Endodermal cell (in vitro differentiated cells): Measurements from ENCODE around the gene PSTPIP1. TPM values are rescaled to one million over a fixed set of nuclear protein-coding genes. Genes with fewer than 3 reads are reported as not detected.

Experiments used
- DNase-seq: peaks from one replicate; pipeline ENCODE4 v3.0.0-alpha.2; 2017
- H3K27ac ChIP-seq: 2 replicates; pipeline ENCODE4 v1.5.1; 2013; ENCODE audit warnings: mild to moderate bottlenecking, low read depth, low read length, moderate library complexity
- H3K27me3 ChIP-seq: 2 replicates; pipeline ENCODE4 v1.6.1; 2013; ENCODE audit warnings: mild to moderate bottlenecking, low read length, moderate library complexity; ENCODE audit not compliant: insufficient read depth, control insufficient read depth, poor library complexity, severe bottlenecking
- H3K36me3 ChIP-seq: 2 replicates; pipeline ENCODE4 v1.7.0; 2013; ENCODE audit warnings: mild to moderate bottlenecking, low read length, moderate library complexity; ENCODE audit not compliant: control insufficient read depth, insufficient read depth
- H3K4me1 ChIP-seq: one replicate; pipeline ENCODE4 v1.7.0; 2013; ENCODE audit warnings: low read length; ENCODE audit not compliant: control insufficient read depth, insufficient read depth
- H3K4me3 ChIP-seq: 2 replicates; pipeline ENCODE4 v1.5.1; 2013; ENCODE audit warnings: mild to moderate bottlenecking, low read length, moderate library complexity
- H3K9ac ChIP-seq: 2 replicates; pipeline ENCODE4 v1.6.1; 2013; ENCODE audit warnings: mild to moderate bottlenecking, low read length, moderate library complexity; ENCODE audit not compliant: poor library complexity, severe bottlenecking; ENCODE audit errors: extremely low read depth
- H3K9me3 ChIP-seq: 2 replicates; pipeline ENCODE4 v1.6.1; 2013; ENCODE audit warnings: mild to moderate bottlenecking, low read length, moderate library complexity; ENCODE audit not compliant: control insufficient read depth
- H3K27ac Mint-ChIP-seq: 2 replicates; pipeline ENCODE4 v1.8.0; 2020; ENCODE audit warnings: mixed read lengths
- H3K27me3 Mint-ChIP-seq: 2 replicates; pipeline ENCODE4 v1.8.0; 2021; ENCODE audit warnings: mild to moderate bottlenecking, mixed read lengths; ENCODE audit not compliant: insufficient read depth
- H3K36me3 Mint-ChIP-seq: 2 replicates; pipeline ENCODE4 v1.8.0; 2020; ENCODE audit warnings: low read depth, mixed read lengths
- H3K4me1 Mint-ChIP-seq: 2 replicates; pipeline ENCODE4 v1.8.0; 2020; ENCODE audit warnings: mixed read lengths
- H3K4me3 Mint-ChIP-seq: 2 replicates; pipeline ENCODE4 v1.8.0; 2020; ENCODE audit warnings: mild to moderate bottlenecking, moderate library complexity, mixed read lengths
- H3K9me3 Mint-ChIP-seq: 2 replicates; pipeline ENCODE4 v1.8.0; 2020; ENCODE audit warnings: mild to moderate bottlenecking, mixed read lengths
- WGBS, 2 experiments: methylation state at CpG; one replicate each; pipeline versions ENCODE4 v1.1.5 to v1.1.7; 2013; ENCODE audit warnings: missing lambda C conversion rate in 2 of 2, mixed read lengths in 1 of 2; ENCODE audit not compliant: insufficient coverage in 1 of 2, insufficient read length in 1 of 2; 5-methylcytosine and 5-hydroxymethylcytosine counted together
- total RNA-seq, 2 donors: library from RNA; stranded (reverse); fragmentation: NEBNext Ultra II Directional in 1 of 2; extraction: Animal tissue kit (Norgen Biotek cat#: 25700) in 1 of 2; gene quantifications; 2 replicates in 1 of 2; 3 replicates in 1 of 2; pipeline ENCODE4 v1.2.1, GENCODE V29; 2021
- TF ChIP-seq, protein P1 (sequence below): fragments of 200-600 bp; sonication (generic); conservative IDR thresholded peaks from 2 replicates; pipeline ENCODE4 v1.5.0; 2021; ENCODE audit warnings: antibody characterized with exemption, mild to moderate bottlenecking

Gene PSTPIP1
- total RNA-seq, 2 donors from 2014 or later, result 0.29 to 1.5 TPM

DNA sequence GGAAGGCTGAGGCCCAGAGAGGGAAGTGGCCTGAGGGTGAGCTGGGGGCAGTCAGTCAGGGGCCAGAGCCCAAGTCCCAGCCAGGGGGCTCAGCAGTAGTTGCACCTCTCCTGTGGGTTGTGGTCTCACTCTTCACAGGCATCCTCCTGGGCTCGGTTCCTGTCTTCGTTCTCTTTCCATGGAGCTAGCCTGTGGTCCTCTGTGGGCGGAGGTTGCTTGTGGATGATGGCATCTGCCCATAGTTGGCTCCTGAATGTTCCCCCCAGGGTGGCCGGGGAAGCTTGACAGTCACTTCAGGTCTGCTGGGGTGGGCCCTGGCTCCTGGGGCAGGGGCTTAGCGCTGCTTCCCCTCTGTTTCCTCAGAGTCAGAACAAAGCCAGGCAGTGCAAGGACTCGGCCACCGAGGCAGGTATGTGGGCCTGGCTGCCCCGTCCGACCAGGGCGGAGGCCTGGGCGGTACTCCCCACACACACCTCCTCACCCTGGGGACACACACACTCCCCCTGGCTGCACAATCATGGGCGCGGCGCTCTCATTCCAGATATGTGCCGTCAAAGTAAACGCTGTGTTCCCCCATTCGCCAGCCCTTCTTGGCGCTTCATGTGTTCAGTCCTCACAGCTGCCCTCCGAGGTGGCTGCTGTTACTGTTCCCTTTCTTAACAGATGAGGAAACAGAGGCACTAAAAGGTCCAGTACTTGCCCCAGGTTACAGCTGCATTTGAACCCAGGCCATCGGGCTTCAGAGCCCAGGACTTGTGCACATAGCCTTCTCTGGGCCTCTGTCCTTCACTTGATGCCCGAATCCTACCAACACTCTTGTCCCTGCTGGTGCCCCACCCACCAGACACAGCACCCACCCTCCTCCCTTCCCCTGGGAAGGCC is 34.5 kb downstream of the PSTPIP1 start:
- Mint-ChIP-seq H3K27ac (no peak overlapping the region), H3K4me3 (no peak overlapping the region), H3K9me3 (no peaks in the 10 kb centered on the region), H3K27me3 (peaks cover 14% of the 10 kb centered on the region), H3K4me1 (peaks cover 7% of the 10 kb centered on the region), H3K36me3 (no peaks in the 10 kb centered on the region)
- no peaks in the 10 kb centered on the region for H3K36me3 ChIP-seq
- no peak overlapping the region for H3K9ac ChIP-seq
- H3K9me3 ChIP-seq, result no peaks in the 10 kb centered on the region
- DNase-seq, result peak; percentile 47
- peaks cover 7% of the 10 kb centered on the region for H3K4me1 ChIP-seq
- H3K27ac ChIP-seq, result no peak overlapping the region
- H3K27me3 ChIP-seq, result no peaks in the 10 kb centered on the region
- TF ChIP-seq, protein P1, sequence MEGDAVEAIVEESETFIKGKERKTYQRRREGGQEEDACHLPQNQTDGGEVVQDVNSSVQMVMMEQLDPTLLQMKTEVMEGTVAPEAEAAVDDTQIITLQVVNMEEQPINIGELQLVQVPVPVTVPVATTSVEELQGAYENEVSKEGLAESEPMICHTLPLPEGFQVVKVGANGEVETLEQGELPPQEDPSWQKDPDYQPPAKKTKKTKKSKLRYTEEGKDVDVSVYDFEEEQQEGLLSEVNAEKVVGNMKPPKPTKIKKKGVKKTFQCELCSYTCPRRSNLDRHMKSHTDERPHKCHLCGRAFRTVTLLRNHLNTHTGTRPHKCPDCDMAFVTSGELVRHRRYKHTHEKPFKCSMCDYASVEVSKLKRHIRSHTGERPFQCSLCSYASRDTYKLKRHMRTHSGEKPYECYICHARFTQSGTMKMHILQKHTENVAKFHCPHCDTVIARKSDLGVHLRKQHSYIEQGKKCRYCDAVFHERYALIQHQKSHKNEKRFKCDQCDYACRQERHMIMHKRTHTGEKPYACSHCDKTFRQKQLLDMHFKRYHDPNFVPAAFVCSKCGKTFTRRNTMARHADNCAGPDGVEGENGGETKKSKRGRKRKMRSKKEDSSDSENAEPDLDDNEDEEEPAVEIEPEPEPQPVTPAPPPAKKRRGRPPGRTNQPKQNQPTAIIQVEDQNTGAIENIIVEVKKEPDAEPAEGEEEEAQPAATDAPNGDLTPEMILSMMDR, result no peak
- no peak overlapping the region for H3K4me3 ChIP-seq
- WGBS, 2 experiments, result 88% methylated on average over 16 to 21 of the region's 21 CpGs

DNA sequence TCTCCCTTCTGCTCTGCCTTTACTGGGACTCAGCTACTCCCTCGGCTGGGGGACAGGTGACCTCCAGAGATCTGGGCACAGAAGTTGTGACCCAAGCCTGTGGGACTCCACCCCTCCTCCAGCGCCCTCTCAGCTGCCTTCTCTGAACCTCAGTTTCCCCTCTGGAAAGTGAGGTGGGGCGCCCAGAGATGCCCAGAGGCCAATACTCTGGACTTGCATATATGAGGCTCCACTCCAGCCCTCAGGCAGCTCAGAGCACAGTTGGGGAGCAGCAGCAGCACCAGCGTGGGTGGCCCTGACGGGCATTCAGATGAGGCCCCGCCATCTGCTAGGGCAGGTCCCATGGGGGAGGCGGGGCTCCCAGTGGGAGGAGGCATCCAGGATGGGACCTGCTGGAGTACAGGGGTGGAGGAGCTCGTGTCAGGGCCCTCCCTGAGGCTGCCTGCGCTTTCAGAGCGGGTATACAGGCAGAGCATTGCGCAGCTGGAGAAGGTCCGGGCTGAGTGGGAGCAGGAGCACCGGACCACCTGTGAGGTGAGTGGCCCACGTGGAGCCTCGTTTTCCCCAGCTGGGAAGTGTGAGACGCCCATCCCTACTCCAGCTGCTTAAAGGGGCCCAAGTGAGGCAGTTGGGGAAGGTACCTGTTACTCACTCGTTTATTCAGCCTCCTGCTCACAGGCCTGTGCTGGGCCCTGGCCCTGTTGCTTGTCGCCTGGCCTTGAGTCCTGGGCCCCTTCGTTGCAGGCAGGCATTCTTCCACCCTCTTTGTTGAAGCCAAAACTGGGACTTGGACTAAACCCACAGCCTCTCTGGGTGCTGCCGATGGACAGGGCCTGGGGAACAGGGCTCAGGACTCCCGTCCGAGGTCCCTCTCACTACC is 35.4 kb downstream of the PSTPIP1 start:
- Histone ChIP-seq H3K4me1 (peaks cover 7% of the 10 kb centered on the region), H3K4me3 (no peak overlapping the region), H3K27ac (no peak overlapping the region), H3K27me3 (no peaks in the 10 kb centered on the region), H3K9me3 (no peaks in the 10 kb centered on the region), H3K36me3 (no peaks in the 10 kb centered on the region), H3K9ac (no peak overlapping the region)
- no peaks in the 10 kb centered on the region for H3K9me3 Mint-ChIP-seq
- TF ChIP-seq, protein P1, result no peak
- 82 to 86% methylated on average over 15 to 22 of the region's 22 CpGs for WGBS, 2 experiments
- DNase-seq, result peak; percentile 67
- peaks cover 11% of the 10 kb centered on the region for H3K4me1 Mint-ChIP-seq
- peaks cover 14% of the 10 kb centered on the region for H3K27me3 Mint-ChIP-seq
- no peaks in the 10 kb centered on the region for H3K36me3 Mint-ChIP-seq
- no peak overlapping the region for H3K27ac Mint-ChIP-seq
- no peak overlapping the region for H3K4me3 Mint-ChIP-seq

DNA sequence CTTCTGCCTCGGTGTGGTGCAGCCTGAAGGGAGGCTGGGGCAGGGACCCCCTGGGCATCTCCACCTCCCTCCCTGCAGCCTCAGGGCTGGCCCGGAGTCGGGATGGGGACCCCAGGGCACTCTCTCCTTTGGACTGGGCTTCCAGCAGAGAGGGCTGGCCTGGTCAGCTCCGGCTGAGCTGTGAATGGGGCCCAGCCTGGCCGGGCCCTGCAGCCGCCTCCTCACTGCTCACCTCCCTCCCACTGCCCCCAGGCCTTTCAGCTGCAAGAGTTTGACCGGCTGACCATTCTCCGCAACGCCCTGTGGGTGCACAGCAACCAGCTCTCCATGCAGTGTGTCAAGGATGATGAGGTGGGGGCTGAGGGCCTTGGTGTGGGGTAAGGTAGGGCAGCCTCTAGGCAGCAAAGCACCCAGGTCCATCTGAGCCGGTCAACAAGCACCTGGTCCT is 36.0 kb downstream of the PSTPIP1 start:
- Mint-ChIP-seq H3K4me3 (no peak overlapping the region), H3K27ac (no peak overlapping the region), H3K4me1 (peaks cover 11% of the 10 kb centered on the region), H3K36me3 (no peaks in the 10 kb centered on the region), H3K27me3 (peaks cover 12% of the 10 kb centered on the region), H3K9me3 (no peaks in the 10 kb centered on the region)
- Histone ChIP-seq H3K4me1 (peaks cover 7% of the 10 kb centered on the region), H3K27ac (no peak overlapping the region), H3K9me3 (no peaks in the 10 kb centered on the region), H3K27me3 (no peaks in the 10 kb centered on the region), H3K36me3 (no peaks in the 10 kb centered on the region), H3K4me3 (no peak overlapping the region), H3K9ac (no peak overlapping the region)
- DNase-seq, result peak; percentile 47
- 84 to 86% methylated on average over 1 to 10 of the region's 10 CpGs for WGBS, 2 experiments
- TF ChIP-seq, protein P1, result no peak
